M059J (cell line): Measurements from ENCODE around the gene PLEKHN1. TPM values are rescaled to one million over a fixed set of nuclear protein-coding genes. Genes with fewer than 3 reads are reported as not detected.

Experiments
- DNase-seq: peaks from one replicate; pipeline ENCODE4 v3.0.0-alpha.2; 2012; ENCODE audit warnings: low read depth
- total RNA-seq: library from RNA; depleted of rRNA; stranded (reverse); fragments of >200 nt; shearing (Covaris generic); gene quantifications from 2 replicates; pipeline ENCODE4 v1.2.3, GENCODE V29; 2014; rRNA removed

Gene PLEKHN1
- 2.4 and 4.5 TPM in 2 replicates for total RNA-seq

- DNase-seq = peak; percentile 89
Measured at GRCh38 chr1:966135-966703, at the start of gene PLEKHN1. Gene PLEKHN1, plus strand, starts transcription at chr1:966482. Its CDS starts 50 bp downstream, at chr1:966532.

- DNase-seq = no peak
Measured at GRCh38 chr1:917076-917459, 49.2 kb upstream of the PLEKHN1 start.

GRCh38 chr1:917466-918091 is 48.7 kb upstream of the PLEKHN1 start:
- no peak for DNase-seq

- DNase-seq = no peak
Measured at GRCh38 chr1:918353-918752, 47.9 kb upstream of the PLEKHN1 start.

- DNase-seq = no peak
Measured at GRCh38 chr1:918843-919242, 47.4 kb upstream of the PLEKHN1 start.

- DNase-seq = no peak
Measured at GRCh38 chr1:919271-919872, 46.9 kb upstream of the PLEKHN1 start.

GRCh38 chr1:920010-920409 is 46.3 kb upstream of the PLEKHN1 start:
- DNase-seq = no peak

GRCh38 chr1:920521-920920 is 45.8 kb upstream of the PLEKHN1 start:
- no peak for DNase-seq

GRCh38 chr1:921011-921837 is 45.1 kb upstream of the PLEKHN1 start:
- peak; percentile 82 for DNase-seq

- peak; percentile 82 for DNase-seq
Measured at GRCh38 chr1:923131-923990, 42.9 kb upstream of the PLEKHN1 start, which contains the start of gene SAMD11. Gene SAMD11, plus strand, starts transcription at chr1:923923. Its CDS starts 509 bp downstream, at chr1:924432.

- no peak for DNase-seq
Measured at GRCh38 chr1:923991-924655, 42.2 kb upstream of the PLEKHN1 start.

GRCh38 chr1:924656-925560 is 41.4 kb upstream of the PLEKHN1 start:
- DNase-seq = peak; percentile 73

GRCh38 chr1:925561-926421 is 40.5 kb upstream of the PLEKHN1 start:
- DNase-seq = peak; percentile 69

GRCh38 chr1:927234-927633 is 39.0 kb upstream of the PLEKHN1 start:
- no peak for DNase-seq

- no peak for DNase-seq
Measured at GRCh38 chr1:927748-928147, 38.5 kb upstream of the PLEKHN1 start.

GRCh38 chr1:928825-929661 is 37.2 kb upstream of the PLEKHN1 start:
- no peak for DNase-seq

- DNase-seq = no peak
Measured at GRCh38 chr1:929712-930632, 36.3 kb upstream of the PLEKHN1 start.
